ENCODE measurements around the gene TMEM54.

DNA sequence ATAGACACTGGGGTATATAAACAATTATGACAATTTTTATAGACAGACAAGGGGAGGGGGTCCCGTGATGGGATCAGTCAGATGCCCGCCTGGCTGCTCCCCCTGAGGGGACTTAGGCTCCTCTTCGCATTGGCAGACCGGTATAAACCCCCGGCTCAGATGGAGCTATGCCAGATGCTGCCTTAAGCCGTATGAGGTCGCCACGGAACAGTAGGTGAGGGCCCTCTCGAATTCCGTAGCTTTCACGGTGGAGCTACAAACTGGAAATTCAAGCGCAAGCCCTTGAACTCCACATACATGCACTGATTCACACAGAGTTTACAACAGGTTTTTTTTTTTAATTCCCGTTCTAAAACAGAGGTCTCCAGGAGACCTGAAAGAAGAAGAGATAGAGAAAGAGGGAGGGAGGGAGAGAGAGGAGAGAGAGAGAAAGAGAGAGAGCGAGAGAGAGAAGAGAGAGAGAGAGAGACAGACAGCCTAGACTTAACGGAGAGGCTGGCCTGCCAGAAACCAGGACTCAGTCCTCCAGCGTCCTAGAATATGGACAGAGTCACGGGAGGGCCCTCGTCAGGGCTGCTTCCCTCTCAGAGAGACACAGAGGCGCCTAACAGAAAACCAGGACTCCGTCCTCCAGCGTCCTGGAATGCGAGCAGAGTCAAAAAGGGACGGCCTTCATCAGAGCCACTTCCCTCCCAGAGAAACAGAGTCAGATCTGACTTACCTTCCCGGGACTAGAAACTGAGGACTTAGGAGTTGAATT, 24.4 kb upstream of the TMEM54 start:
- TF ChIP-seq ZNF341 (tag by site-specific recombination; IDR thresholded peaks at IDR 0.05; ENCODE audit: low read depth) = peak; percentile 68
- no peak for TF ChIP-seq GLI4 (tag by site-specific recombination; IDR thresholded peaks at IDR 0.05)
- no peak for TF ChIP-seq OVOL3 (tag by site-specific recombination; IDR thresholded peaks at IDR 0.05)
- TF ChIP-seq, protein P1, sequence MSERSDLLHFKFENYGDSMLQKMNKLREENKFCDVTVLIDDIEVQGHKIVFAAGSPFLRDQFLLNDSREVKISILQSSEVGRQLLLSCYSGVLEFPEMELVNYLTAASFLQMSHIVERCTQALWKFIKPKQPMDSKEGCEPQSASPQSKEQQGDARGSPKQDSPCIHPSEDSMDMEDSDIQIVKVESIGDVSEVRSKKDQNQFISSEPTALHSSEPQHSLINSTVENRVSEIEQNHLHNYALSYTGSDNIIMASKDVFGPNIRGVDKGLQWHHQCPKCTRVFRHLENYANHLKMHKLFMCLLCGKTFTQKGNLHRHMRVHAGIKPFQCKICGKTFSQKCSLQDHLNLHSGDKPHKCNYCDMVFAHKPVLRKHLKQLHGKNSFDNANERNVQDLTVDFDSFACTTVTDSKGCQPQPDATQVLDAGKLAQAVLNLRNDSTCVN (tag by site-specific recombination; optimal IDR thresholded peaks at IDR 0.05) = no peak
- TF ChIP-seq ZNF621 (tag by site-specific recombination; IDR thresholded peaks at IDR 0.05) = no peak
- no peak for TF ChIP-seq ZBTB20 (tag by site-specific recombination; IDR thresholded peaks at IDR 0.05)
- TF ChIP-seq ZNF23 (tag by site-specific recombination; IDR thresholded peaks at IDR 0.05; ENCODE audit: borderline replicate concordance) = no peak
- no peak for TF ChIP-seq ZNF830 (tag by site-specific recombination; IDR thresholded peaks at IDR 0.05; ENCODE audit: low read depth)
- no peak for TF ChIP-seq ZNF274 (IDR thresholded peaks at IDR 0.05; ENCODE audit: low read length)
- no peak for TF ChIP-seq ZNF274 (tag by site-specific recombination; IDR thresholded peaks at IDR 0.05; ENCODE audit: borderline replicate concordance)
- no peak for TF ChIP-seq ZNF292 (tag by site-specific recombination; IDR thresholded peaks at IDR 0.05; ENCODE audit: borderline replicate concordance, low read depth)
- TF ChIP-seq, protein P2, sequence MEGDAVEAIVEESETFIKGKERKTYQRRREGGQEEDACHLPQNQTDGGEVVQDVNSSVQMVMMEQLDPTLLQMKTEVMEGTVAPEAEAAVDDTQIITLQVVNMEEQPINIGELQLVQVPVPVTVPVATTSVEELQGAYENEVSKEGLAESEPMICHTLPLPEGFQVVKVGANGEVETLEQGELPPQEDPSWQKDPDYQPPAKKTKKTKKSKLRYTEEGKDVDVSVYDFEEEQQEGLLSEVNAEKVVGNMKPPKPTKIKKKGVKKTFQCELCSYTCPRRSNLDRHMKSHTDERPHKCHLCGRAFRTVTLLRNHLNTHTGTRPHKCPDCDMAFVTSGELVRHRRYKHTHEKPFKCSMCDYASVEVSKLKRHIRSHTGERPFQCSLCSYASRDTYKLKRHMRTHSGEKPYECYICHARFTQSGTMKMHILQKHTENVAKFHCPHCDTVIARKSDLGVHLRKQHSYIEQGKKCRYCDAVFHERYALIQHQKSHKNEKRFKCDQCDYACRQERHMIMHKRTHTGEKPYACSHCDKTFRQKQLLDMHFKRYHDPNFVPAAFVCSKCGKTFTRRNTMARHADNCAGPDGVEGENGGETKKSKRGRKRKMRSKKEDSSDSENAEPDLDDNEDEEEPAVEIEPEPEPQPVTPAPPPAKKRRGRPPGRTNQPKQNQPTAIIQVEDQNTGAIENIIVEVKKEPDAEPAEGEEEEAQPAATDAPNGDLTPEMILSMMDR (tag by site-specific recombination; IDR thresholded peaks at IDR 0.05) = no peak
- TF ChIP-seq, protein P3, sequence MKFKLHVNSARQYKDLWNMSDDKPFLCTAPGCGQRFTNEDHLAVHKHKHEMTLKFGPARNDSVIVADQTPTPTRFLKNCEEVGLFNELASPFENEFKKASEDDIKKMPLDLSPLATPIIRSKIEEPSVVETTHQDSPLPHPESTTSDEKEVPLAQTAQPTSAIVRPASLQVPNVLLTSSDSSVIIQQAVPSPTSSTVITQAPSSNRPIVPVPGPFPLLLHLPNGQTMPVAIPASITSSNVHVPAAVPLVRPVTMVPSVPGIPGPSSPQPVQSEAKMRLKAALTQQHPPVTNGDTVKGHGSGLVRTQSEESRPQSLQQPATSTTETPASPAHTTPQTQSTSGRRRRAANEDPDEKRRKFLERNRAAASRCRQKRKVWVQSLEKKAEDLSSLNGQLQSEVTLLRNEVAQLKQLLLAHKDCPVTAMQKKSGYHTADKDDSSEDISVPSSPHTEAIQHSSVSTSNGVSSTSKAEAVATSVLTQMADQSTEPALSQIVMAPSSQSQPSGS (tag by site-specific recombination; IDR thresholded peaks at IDR 0.05; ENCODE audit: low read depth) = peak; percentile 3; the same call in 1 of the 2 replicates
- TF ChIP-seq, protein P4, sequence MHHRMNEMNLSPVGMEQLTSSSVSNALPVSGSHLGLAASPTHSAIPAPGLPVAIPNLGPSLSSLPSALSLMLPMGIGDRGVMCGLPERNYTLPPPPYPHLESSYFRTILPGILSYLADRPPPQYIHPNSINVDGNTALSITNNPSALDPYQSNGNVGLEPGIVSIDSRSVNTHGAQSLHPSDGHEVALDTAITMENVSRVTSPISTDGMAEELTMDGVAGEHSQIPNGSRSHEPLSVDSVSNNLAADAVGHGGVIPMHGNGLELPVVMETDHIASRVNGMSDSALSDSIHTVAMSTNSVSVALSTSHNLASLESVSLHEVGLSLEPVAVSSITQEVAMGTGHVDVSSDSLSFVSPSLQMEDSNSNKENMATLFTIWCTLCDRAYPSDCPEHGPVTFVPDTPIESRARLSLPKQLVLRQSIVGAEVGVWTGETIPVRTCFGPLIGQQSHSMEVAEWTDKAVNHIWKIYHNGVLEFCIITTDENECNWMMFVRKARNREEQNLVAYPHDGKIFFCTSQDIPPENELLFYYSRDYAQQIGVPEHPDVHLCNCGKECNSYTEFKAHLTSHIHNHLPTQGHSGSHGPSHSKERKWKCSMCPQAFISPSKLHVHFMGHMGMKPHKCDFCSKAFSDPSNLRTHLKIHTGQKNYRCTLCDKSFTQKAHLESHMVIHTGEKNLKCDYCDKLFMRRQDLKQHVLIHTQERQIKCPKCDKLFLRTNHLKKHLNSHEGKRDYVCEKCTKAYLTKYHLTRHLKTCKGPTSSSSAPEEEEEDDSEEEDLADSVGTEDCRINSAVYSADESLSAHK (tag by site-specific recombination; IDR thresholded peaks at IDR 0.05) = no peak

All from HEK293 (cell line).